Measurements from ENCODE around the gene DSN1. TPM values are rescaled to one million over a fixed set of nuclear protein-coding genes. Genes with fewer than 3 reads are reported as not detected.

The DSN1 gene
- total RNA-seq, 1 donor from 2014 or later = 48.2 TPM

- Histone ChIP-seq H3K4me2 (no peak overlapping the region), H3K4me3 (no peak overlapping the region), H3K9ac (no peak overlapping the region), H3K79me2 (ENCODE audit: low read depth) (no peaks in the 10 kb centered on the region), H3K27me3 (no peaks in the 10 kb centered on the region), H4K20me1 (ENCODE audit: low read depth) (no peaks in the 10 kb centered on the region), H3K27ac (no peak overlapping the region), H3F3A (ENCODE audit: low read depth) (peaks cover under 1% of the 10 kb centered on the region), H3K4me1 (no peaks in the 10 kb centered on the region), H3K36me3 (peaks cover 3% of the 10 kb centered on the region), H3K9me3 (ENCODE audit: low read depth) (no peaks in the 10 kb centered on the region), H2AFZ (replicated peaks) (no peak overlapping the region)
- no peak for DNase-seq (ENCODE audit: low spot score)
- Mint-ChIP-seq H3K9me3 (no peaks in the 10 kb centered on the region), H3K27ac (peak overlapping the region; percentile 15), H3K4me3 (no peak overlapping the region), H3K4me1 (no peaks in the 10 kb centered on the region), H3K36me3 (peaks cover 10% of the 10 kb centered on the region), H3K27me3 (ENCODE audit: insufficient read depth, low read depth) (peaks cover 3% of the 10 kb centered on the region)
- no peak for TF ChIP-seq EZH2phosphoT487 (IDR thresholded peaks at IDR 0.05)
- no peak for TF ChIP-seq CTCF (IDR thresholded peaks at IDR 0.05)
- TF ChIP-seq EZH2 (IDR thresholded peaks at IDR 0.05) = no peak
Observed at GRCh38 chr20:36760647-36761046, 12.9 kb downstream of the DSN1 start.

GRCh38 chr20:36758276-36758675 is 15.3 kb downstream of the DSN1 start:
- no peaks in the 10 kb centered on the region for H4K20me1 ChIP-seq (ENCODE audit: low read depth)
- peaks cover 11% of the 10 kb centered on the region for H3F3A ChIP-seq (ENCODE audit: low read depth)
- no peak overlapping the region for H3K4me3 ChIP-seq
- no peak for DNase-seq (ENCODE audit: low spot score)
- no peak overlapping the region for H3K27ac ChIP-seq
- H3K9me3 Mint-ChIP-seq = no peaks in the 10 kb centered on the region
- peaks cover 7% of the 10 kb centered on the region for H3K36me3 ChIP-seq
- H3K4me2 ChIP-seq = no peak overlapping the region
- no peaks in the 10 kb centered on the region for H3K27me3 ChIP-seq
- H3K79me2 ChIP-seq (ENCODE audit: low read depth) = no peaks in the 10 kb centered on the region
- H3K4me3 Mint-ChIP-seq = no peak overlapping the region
- H3K4me1 ChIP-seq = no peaks in the 10 kb centered on the region
- no peaks in the 10 kb centered on the region for H3K27me3 Mint-ChIP-seq (ENCODE audit: insufficient read depth, low read depth)
- H3K36me3 Mint-ChIP-seq = peaks cover 10% of the 10 kb centered on the region
- no peak overlapping the region for H3K27ac Mint-ChIP-seq
- no peak for TF ChIP-seq EZH2phosphoT487 (IDR thresholded peaks at IDR 0.05)
- no peak for TF ChIP-seq EZH2 (IDR thresholded peaks at IDR 0.05)
- TF ChIP-seq CTCF (IDR thresholded peaks at IDR 0.05) = no peak
- H3K4me1 Mint-ChIP-seq = peaks cover 6% of the 10 kb centered on the region
- H3K9ac ChIP-seq = no peak overlapping the region
- no peaks in the 10 kb centered on the region for H3K9me3 ChIP-seq (ENCODE audit: low read depth)
- H2AFZ ChIP-seq (replicated peaks) = no peak overlapping the region

- Histone ChIP-seq H2AFZ (replicated peaks) (no peak overlapping the region), H3K4me1 (no peaks in the 10 kb centered on the region), H3K9me3 (ENCODE audit: low read depth) (no peaks in the 10 kb centered on the region), H3K4me2 (no peak overlapping the region), H4K20me1 (ENCODE audit: low read depth) (no peaks in the 10 kb centered on the region), H3F3A (ENCODE audit: low read depth) (peaks cover 11% of the 10 kb centered on the region), H3K27me3 (no peaks in the 10 kb centered on the region), H3K27ac (no peak overlapping the region), H3K79me2 (ENCODE audit: low read depth) (no peaks in the 10 kb centered on the region), H3K36me3 (peaks cover 11% of the 10 kb centered on the region), H3K4me3 (no peak overlapping the region), H3K9ac (no peak overlapping the region)
- peaks cover 6% of the 10 kb centered on the region for H3K4me1 Mint-ChIP-seq
- no peak for DNase-seq (ENCODE audit: low spot score)
- H3K27ac Mint-ChIP-seq = no peak overlapping the region
- no peak overlapping the region for H3K4me3 Mint-ChIP-seq
- no peaks in the 10 kb centered on the region for H3K27me3 Mint-ChIP-seq (ENCODE audit: insufficient read depth, low read depth)
- no peaks in the 10 kb centered on the region for H3K9me3 Mint-ChIP-seq
- H3K36me3 Mint-ChIP-seq = peaks cover 16% of the 10 kb centered on the region
- TF ChIP-seq EZH2 (IDR thresholded peaks at IDR 0.05) (no peak), EZH2phosphoT487 (IDR thresholded peaks at IDR 0.05) (no peak), CTCF (IDR thresholded peaks at IDR 0.05) (no peak)
Observed at GRCh38 chr20:36756496-36756895, 17.1 kb downstream of the DSN1 start.
